Mesenchymal stem cell (in vitro differentiated cells and primary cell): ENCODE measurements around the gene MMP23B.

Experiments
- DNase-seq: peaks from one replicate; pipeline ENCODE4 v3.0.0-alpha.2; 2013
- H2AFZ ChIP-seq: one replicate; pipeline ENCODE4 v1.6.1; 2013; ENCODE audit warnings: low read depth, mild to moderate bottlenecking, control low read depth, inconsistent platforms, low read length, moderate library complexity
- H2AK5ac ChIP-seq: 2 replicates; pipeline ENCODE4 v1.6.1; 2013; ENCODE audit warnings: low read length, moderate library complexity, mild to moderate bottlenecking, inconsistent platforms; ENCODE audit not compliant: severe bottlenecking
- H2BK120ac ChIP-seq: one replicate; pipeline ENCODE4 v1.6.1; 2013; ENCODE audit warnings: low read depth, mild to moderate bottlenecking, inconsistent platforms, low read length, moderate library complexity
- H2BK12ac ChIP-seq, 2 experiments: one replicate each; pipeline ENCODE4 v1.6.1; 2013; ENCODE audit warnings: inconsistent platforms in 2 of 2, low read length in 2 of 2, mild to moderate bottlenecking in 2 of 2, moderate library complexity in 2 of 2, control low read depth in 1 of 2
- H2BK15ac ChIP-seq: one replicate; pipeline ENCODE4 v1.6.1; 2013; ENCODE audit warnings: mild to moderate bottlenecking, low read depth, inconsistent platforms; ENCODE audit not compliant: poor library complexity, severe bottlenecking
- H2BK5ac ChIP-seq: 2 replicates; pipeline ENCODE4 v1.6.1; 2013; ENCODE audit warnings: low read depth, mild to moderate bottlenecking, low read length, control low read depth, inconsistent platforms; ENCODE audit not compliant: poor library complexity, severe bottlenecking
- H3K14ac ChIP-seq, 2 experiments: one replicate each; pipeline ENCODE4 v1.6.1; 2013; ENCODE audit warnings: inconsistent platforms in 2 of 2, low read length in 2 of 2, control low read depth in 1 of 2, mild to moderate bottlenecking in 1 of 2, moderate library complexity in 1 of 2
- H3K18ac ChIP-seq, 2 experiments: one replicate each; pipeline ENCODE4 v1.6.1; 2013; ENCODE audit warnings: inconsistent platforms in 2 of 2, low read length in 2 of 2, control low read depth in 1 of 2, low read depth in 1 of 2, mild to moderate bottlenecking in 1 of 2
- H3K23ac ChIP-seq, 2 experiments: one replicate each; pipeline ENCODE4 v1.6.1; 2013; ENCODE audit warnings: inconsistent platforms in 2 of 2, low read length in 2 of 2, mild to moderate bottlenecking in 2 of 2, moderate library complexity in 2 of 2, control low read depth in 1 of 2
- H3K27ac ChIP-seq: 2 replicates; pipeline ENCODE4 v1.5.1; 2013; ENCODE audit warnings: mild to moderate bottlenecking, moderate library complexity, low read length, control low read depth, inconsistent platforms; ENCODE audit not compliant: poor library complexity, severe bottlenecking
- H3K27me3 ChIP-seq, 2 experiments: 2 replicates each; pipeline versions ENCODE4 v1.6.1 to v1.7.0; 2013; ENCODE audit warnings: low read length in 2 of 2, mild to moderate bottlenecking in 2 of 2, moderate library complexity in 2 of 2, control low read depth in 1 of 2, inconsistent platforms in 1 of 2; ENCODE audit not compliant: control insufficient read depth in 1 of 2, insufficient read depth in 1 of 2
- H3K36me3 ChIP-seq, 2 experiments: 2 replicates each; pipeline versions ENCODE4 v1.6.1 to v1.7.0; 2013; ENCODE audit warnings: low read length in 2 of 2, control low read depth in 1 of 2, inconsistent platforms in 1 of 2, low read depth in 1 of 2, mild to moderate bottlenecking in 1 of 2; ENCODE audit not compliant: insufficient read depth in 2 of 2, control insufficient read depth in 1 of 2
- H3K4ac ChIP-seq, 2 experiments: one replicate each; pipeline ENCODE4 v1.6.1; 2013; ENCODE audit warnings: inconsistent platforms in 2 of 2, low read length in 2 of 2, mild to moderate bottlenecking in 2 of 2, moderate library complexity in 2 of 2, control low read depth in 1 of 2, low read depth in 1 of 2
- H3K4me1 ChIP-seq: 2 replicates; pipeline ENCODE4 v1.6.1; 2013; ENCODE audit warnings: low read depth, low read length, control low read depth; ENCODE audit not compliant: control insufficient read depth, insufficient read depth
- H3K4me2 ChIP-seq: 2 replicates; pipeline ENCODE4 v1.6.1; 2013; ENCODE audit warnings: low read length, mild to moderate bottlenecking, inconsistent platforms; ENCODE audit not compliant: poor library complexity, severe bottlenecking
- H3K4me3 ChIP-seq, 2 experiments: 2 replicates each; pipeline versions ENCODE4 v1.5.1 to v1.7.0; 2013; ENCODE audit warnings: low read length in 2 of 2, mild to moderate bottlenecking in 2 of 2, control low read depth in 1 of 2, low read depth in 1 of 2; ENCODE audit not compliant: insufficient read depth in 1 of 2
- H3K79me1 ChIP-seq: replicated peaks from 2 replicates; pipeline ENCODE4 v1.6.1; 2013; ENCODE audit warnings: mild to moderate bottlenecking, control low read depth, low read length, inconsistent platforms; ENCODE audit not compliant: poor library complexity, severe bottlenecking
- H3K9ac ChIP-seq: 2 replicates; pipeline ENCODE4 v1.7.0; 2013; ENCODE audit warnings: mild to moderate bottlenecking, low read length, moderate library complexity
- H3K9me3 ChIP-seq: 2 replicates; pipeline ENCODE4 v1.7.0; 2013; ENCODE audit warnings: mild to moderate bottlenecking, low read length; ENCODE audit not compliant: control insufficient read depth
- H4K8ac ChIP-seq: one replicate; pipeline ENCODE4 v1.6.1; 2013; ENCODE audit warnings: inconsistent platforms, mild to moderate bottlenecking, low read length, moderate library complexity
- H4K91ac ChIP-seq: one replicate; pipeline ENCODE4 v1.6.1; 2013; ENCODE audit warnings: mild to moderate bottlenecking, low read length, inconsistent platforms
- WGBS: methylation state at CpG from one replicate; pipeline ENCODE4 v1.1.7; 2013; ENCODE audit warnings: mixed read lengths; 5-methylcytosine and 5-hydroxymethylcytosine counted together

Gene MMP23B

GRCh38 chr1:1605034-1605591 is 26.9 kb upstream of the MMP23B start:
- Histone ChIP-seq H3K14ac (no peak overlapping the region), H2BK120ac (no peak overlapping the region), H3K4me1 (peaks cover 15% of the 10 kb centered on the region), H2AFZ (no peak overlapping the region), H3K23ac (no peak overlapping the region), H3K27ac (no peak overlapping the region), H4K8ac (no peak overlapping the region), H3K9ac (no peak overlapping the region), H2BK5ac (no peak overlapping the region), H3K27me3 (peaks cover 37 to 39% of the 10 kb centered on the region in 2 experiments), H3K36me3 (peaks cover 0 to 2% of the 10 kb centered on the region in 2 experiments), H3K9me3 (no peaks in the 10 kb centered on the region), H3K18ac (no peak overlapping the region), H2AK5ac (no peak overlapping the region), H2BK15ac (no peak overlapping the region), H2BK12ac (no peak overlapping the region), H3K4ac (no peak overlapping the region), H4K91ac (no peak overlapping the region), H3K4me3 (no peak overlapping the region), H3K79me1 (peaks cover 2% of the 10 kb centered on the region), H3K4me2 (no peak overlapping the region)
- DNase-seq: no peak
- WGBS: 86% methylated on average over 14 of the region's 14 CpGs

GRCh38 chr1:1605724-1606123 is 26.2 kb upstream of the MMP23B start:
- Histone ChIP-seq H4K8ac (no peak overlapping the region), H3K4me1 (peaks cover 10% of the 10 kb centered on the region), H2BK5ac (no peak overlapping the region), H3K4me3 (peak overlapping the region in 1 of 2 experiments; percentile 15), H3K23ac (no peak overlapping the region), H3K79me1 (peaks cover 4% of the 10 kb centered on the region), H3K4me2 (no peak overlapping the region), H2BK120ac (no peak overlapping the region), H2BK12ac (no peak overlapping the region), H2AFZ (no peak overlapping the region), H3K9me3 (no peaks in the 10 kb centered on the region), H3K4ac (no peak overlapping the region), H3K18ac (no peak overlapping the region), H3K27me3 (peaks cover 32 to 34% of the 10 kb centered on the region in 2 experiments), H3K27ac (no peak overlapping the region), H2AK5ac (no peak overlapping the region), H3K14ac (no peak overlapping the region), H4K91ac (peak overlapping the region; percentile 39), H3K36me3 (peaks cover 0 to 2% of the 10 kb centered on the region in 2 experiments), H3K9ac (no peak overlapping the region), H2BK15ac (no peak overlapping the region)
- 95% methylated on average over 17 of the region's 17 CpGs for WGBS
- DNase-seq: no peak

GRCh38 chr1:1606232-1606631 is 25.7 kb upstream of the MMP23B start:
- H4K91ac ChIP-seq: no peak overlapping the region

GRCh38 chr1:1609822-1610485 is 22.0 kb upstream of the MMP23B start:
- H2BK15ac ChIP-seq: no peak overlapping the region
- no peak overlapping the region for H3K4me3 ChIP-seq
- 72% methylated on average over 11 of the region's 12 CpGs for whole genome bisulfite sequencing
- no peak overlapping the region for H3K23ac ChIP-seq
- H3K27me3 ChIP-seq: peaks cover 0 to 2% of the 10 kb centered on the region in 2 experiments
- no peak overlapping the region for H4K8ac ChIP-seq
- no peak overlapping the region for H3K27ac ChIP-seq
- H3K79me1 ChIP-seq: peaks cover 17% of the 10 kb centered on the region
- no peak overlapping the region for H3K4ac ChIP-seq
- no peak overlapping the region for H2BK5ac ChIP-seq
- H2AK5ac ChIP-seq: no peak overlapping the region
- H3K4me1 ChIP-seq: peaks cover 16% of the 10 kb centered on the region
- no peak for DNase-seq
- peaks cover 0 to 2% of the 10 kb centered on the region in 2 experiments for H3K36me3 ChIP-seq
- no peak overlapping the region for H2AFZ ChIP-seq
- H3K18ac ChIP-seq: no peak overlapping the region
- H2BK120ac ChIP-seq: no peak overlapping the region
- H3K9ac ChIP-seq: no peak overlapping the region
- peak overlapping the region; percentile 39 for H4K91ac ChIP-seq
- no peak overlapping the region for H3K4me2 ChIP-seq
- no peaks in the 10 kb centered on the region for H3K9me3 ChIP-seq
- no peak overlapping the region for H3K14ac ChIP-seq
- no peak overlapping the region for H2BK12ac ChIP-seq

More at GRCh38 chr1:1606232-1606631, 25.7 kb upstream of the MMP23B start:
- Histone ChIP-seq H3K18ac (no peak overlapping the region), H3K27me3 (peaks cover 27 to 29% of the 10 kb centered on the region in 2 experiments), H3K79me1 (peaks cover 6% of the 10 kb centered on the region), H3K9me3 (no peaks in the 10 kb centered on the region), H2BK5ac (no peak overlapping the region), H3K4ac (no peak overlapping the region), H3K4me2 (no peak overlapping the region), H3K9ac (no peak overlapping the region), H3K27ac (no peak overlapping the region), H2BK15ac (no peak overlapping the region), H2AFZ (no peak overlapping the region), H3K4me3 (no peak overlapping the region), H3K23ac (no peak overlapping the region), H3K14ac (no peak overlapping the region), H3K4me1 (peaks cover 8% of the 10 kb centered on the region), H2AK5ac (no peak overlapping the region), H2BK120ac (no peak overlapping the region), H2BK12ac (no peak overlapping the region), H3K36me3 (peaks cover 0 to 2% of the 10 kb centered on the region in 2 experiments), H4K8ac (no peak overlapping the region)
- 85% methylated on average over 8 of the region's 13 CpGs for WGBS
- no peak for DNase-seq
